Activated naive CD8-positive, alpha-beta T cell treated with anti-CD3 and anti-CD28 coated beads, Interleukin-2, amount 50 U/mL, for 24 hours (primary cell): ENCODE measurements around the gene COL5A1.
A peak's percentile ranks its signal among the peaks of the same experiment; 100 is the strongest.
"Not testable (repeated sequence)": the region's sequence is repeated elsewhere in the genome, so short reads cannot be mapped to it uniquely, and the experiment has no call there.

Source experiments
- ATAC-seq: fragments of 150-1000 bp; cut with Tn5 transposase; one replicate; pipeline ENCODE4 v1.10.0; 2021
- DNase-seq: peaks from one replicate; pipeline ENCODE4 v3.0.0; 2021
- H3K27ac Mint-ChIP-seq: one replicate; pipeline ENCODE4 v1.8.0; 2021; ENCODE audit warnings: mild to moderate bottlenecking, mixed read lengths
- H3K27me3 Mint-ChIP-seq: one replicate; pipeline ENCODE4 v1.8.0; 2021; ENCODE audit warnings: mixed read lengths
- H3K36me3 Mint-ChIP-seq: one replicate; pipeline ENCODE4 v1.8.0; 2021; ENCODE audit warnings: low read depth, mixed read lengths
- H3K4me1 Mint-ChIP-seq: one replicate; pipeline ENCODE4 v1.8.0; 2021; ENCODE audit warnings: mixed read lengths
- H3K4me3 Mint-ChIP-seq: one replicate; pipeline ENCODE4 v1.8.0; 2021; ENCODE audit warnings: mild to moderate bottlenecking, moderate library complexity, mixed read lengths
- H3K9me3 Mint-ChIP-seq: one replicate; pipeline ENCODE4 v1.8.0; 2021; ENCODE audit warnings: mixed read lengths

Gene COL5A1

DNA sequence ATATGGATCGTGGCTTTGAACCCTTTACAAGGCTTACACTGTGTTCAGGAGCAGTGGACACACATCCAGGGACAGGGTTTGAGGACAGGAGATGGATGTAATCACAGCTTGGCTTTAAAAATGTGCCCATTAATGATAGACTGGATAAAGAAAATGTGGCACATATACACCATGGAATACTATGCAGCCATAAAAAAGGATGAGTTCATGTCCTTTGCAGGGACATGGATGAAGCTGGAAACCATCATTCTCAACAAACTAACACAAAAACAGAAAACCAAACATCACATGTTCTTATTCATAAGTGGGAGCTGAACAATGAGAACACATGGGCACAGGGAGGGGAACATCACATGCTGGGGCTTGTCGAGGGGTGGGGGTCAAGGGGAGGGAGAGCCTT is 215.8 kb downstream of the COL5A1 start:
- not testable (repeated sequence) for ATAC-seq, DNase-seq, H3K36me3 Mint-ChIP-seq, H3K4me3 Mint-ChIP-seq, H3K9me3 Mint-ChIP-seq
- Mint-ChIP-seq H3K27me3 (peaks cover 18% of the 10 kb centered on the region), H3K27ac (peak overlapping the region; percentile 61), H3K4me1 (peaks cover 12% of the 10 kb centered on the region)

DNA sequence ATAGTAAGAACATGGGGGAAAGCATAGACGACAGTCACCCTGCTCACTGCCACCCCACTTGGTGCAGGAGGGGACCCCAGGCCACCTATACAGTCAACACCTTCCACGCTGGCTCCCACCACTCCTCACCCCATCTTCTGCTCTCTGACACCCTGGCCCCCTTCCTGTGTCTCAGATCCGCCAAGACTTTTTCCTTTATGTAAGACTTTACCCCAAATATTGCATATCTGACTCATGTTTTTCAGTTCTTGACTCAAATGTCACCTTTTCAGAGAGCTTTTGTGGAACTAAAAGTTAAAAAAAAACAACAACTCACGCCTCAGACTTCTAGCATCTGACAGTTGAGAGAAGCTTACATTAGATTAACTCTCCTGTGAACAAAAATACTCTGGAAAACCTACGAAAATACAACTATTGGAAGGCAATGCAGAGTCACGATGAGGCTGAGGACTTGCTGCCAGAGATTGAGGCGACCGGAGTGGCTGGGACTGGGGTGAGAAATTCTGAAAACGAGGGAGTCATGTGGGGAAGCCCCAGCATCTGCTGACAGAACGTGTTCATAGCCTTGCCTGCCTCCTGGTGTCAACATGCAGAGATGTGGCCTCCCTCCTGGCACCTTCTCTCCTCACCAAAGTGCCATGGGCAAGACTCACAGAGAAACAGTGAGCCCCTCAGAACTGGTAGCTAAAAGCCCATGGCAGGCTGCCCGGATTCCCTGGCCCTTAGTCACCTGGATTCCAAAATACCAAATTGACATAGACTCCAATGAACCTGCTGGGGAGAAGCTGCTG is 216.6 kb downstream of the COL5A1 start:
- Mint-ChIP-seq H3K36me3 (no peaks in the 10 kb centered on the region), H3K4me1 (peaks cover 12% of the 10 kb centered on the region), H3K4me3 (peak overlapping the region; percentile 60), H3K27me3 (peaks cover 18% of the 10 kb centered on the region), H3K27ac (peak overlapping the region; percentile 92), H3K9me3 (peaks cover 4% of the 10 kb centered on the region)
- DNase-seq (peak; percentile 29), ATAC-seq (peak; percentile 89)

DNA sequence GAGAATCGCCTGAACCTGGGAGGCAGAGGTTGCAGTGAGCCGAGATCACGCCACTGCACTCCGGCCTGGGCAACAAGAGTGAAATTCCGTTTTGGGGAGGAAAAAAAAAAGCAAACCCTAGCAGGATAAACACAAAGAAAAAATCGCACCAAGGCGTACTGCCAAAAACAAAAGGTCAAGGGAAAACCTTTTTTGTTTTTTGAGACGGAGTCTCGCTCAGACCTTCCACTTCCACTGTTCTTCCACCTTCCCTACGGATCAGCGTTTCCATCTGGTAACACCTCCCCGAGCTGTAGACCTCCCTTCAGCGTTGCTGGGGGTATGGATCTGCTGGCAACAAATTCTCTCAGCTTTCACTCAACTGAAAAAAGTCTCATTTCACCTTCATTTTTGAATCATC is 218.9 kb downstream of the COL5A1 start:
- DNase-seq, result no peak
- Mint-ChIP-seq H3K4me1 (peaks cover 12% of the 10 kb centered on the region), H3K27me3 (peaks cover 14% of the 10 kb centered on the region), H3K9me3 (peaks cover 4% of the 10 kb centered on the region), H3K4me3 (no peak overlapping the region), H3K36me3 (no peaks in the 10 kb centered on the region), H3K27ac (no peak overlapping the region)
- ATAC-seq, result no peak

DNA sequence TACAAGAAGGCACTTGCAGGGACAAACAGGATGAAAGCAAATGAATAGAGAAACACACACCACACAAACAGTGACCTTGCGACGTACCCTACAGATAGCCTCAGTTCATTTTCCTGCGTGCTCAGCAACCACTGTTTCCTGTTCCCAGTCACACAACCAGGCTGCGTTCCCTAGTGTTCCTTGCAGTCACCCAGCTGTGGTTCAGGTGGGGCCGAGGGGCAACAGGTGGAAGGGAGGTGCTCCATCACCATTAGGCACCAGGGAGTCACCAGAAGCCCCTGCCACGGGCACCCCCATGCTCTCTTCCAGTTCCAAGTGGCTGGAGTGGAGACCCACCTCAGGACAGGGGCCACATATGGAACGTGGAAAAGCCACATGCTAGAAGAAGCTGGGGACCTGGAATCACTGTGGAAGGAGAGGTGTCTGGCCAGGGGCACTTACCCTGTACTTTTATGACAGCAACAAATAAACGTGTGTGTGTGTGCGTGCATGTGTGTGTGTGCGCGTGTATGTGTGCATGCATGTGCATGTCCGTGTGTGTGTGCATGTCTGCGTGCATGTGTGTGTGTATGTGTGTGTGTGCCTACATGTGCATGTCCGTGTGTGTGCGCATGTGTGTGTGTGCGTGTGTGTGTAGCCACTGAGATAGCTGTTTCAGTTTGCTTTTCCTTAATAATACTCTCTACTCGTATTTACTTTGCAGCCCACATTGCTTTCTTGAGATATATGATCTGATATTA is 220.2 kb downstream of the COL5A1 start:
- H3K9me3 Mint-ChIP-seq, result peaks cover 4% of the 10 kb centered on the region
- peaks cover 12% of the 10 kb centered on the region for H3K4me1 Mint-ChIP-seq
- peaks cover 9% of the 10 kb centered on the region for H3K27me3 Mint-ChIP-seq
- no peak overlapping the region for H3K4me3 Mint-ChIP-seq
- H3K27ac Mint-ChIP-seq, result no peak overlapping the region
- H3K36me3 Mint-ChIP-seq, result no peaks in the 10 kb centered on the region
- ATAC-seq (no peak), DNase-seq (no peak)

DNA sequence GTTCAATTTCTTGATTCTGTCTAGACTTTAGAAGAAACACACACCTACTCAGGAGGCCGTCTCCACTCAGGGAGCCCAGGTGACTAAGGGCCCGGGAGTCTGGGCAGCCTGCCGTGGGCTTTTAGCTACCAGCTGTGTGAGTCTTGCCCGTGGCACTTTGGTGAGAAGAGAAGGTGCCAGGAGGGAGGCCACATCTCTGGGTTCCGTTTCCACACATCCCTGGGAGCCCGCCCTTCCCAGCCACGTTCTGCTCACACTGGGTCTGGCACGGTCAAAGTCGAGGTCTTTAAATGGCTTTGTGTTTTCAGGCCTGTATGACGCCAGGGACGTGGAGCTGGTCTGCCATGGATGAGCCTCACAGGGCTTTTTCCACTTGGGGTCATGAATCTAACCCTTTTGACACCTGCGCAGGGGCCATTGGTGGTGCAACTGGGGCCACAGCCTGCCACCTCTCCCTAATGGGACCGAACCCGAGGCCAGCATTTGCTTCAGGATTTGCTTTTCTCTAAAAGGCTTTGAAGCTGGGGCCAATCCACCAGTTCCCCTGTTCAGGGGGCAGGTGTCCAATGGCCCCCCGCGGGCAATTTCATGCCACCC is 221.8 kb downstream of the COL5A1 start:
- ATAC-seq, result no peak
- no peaks in the 10 kb centered on the region for H3K9me3 Mint-ChIP-seq
- no peak for DNase-seq
- peaks cover 4% of the 10 kb centered on the region for H3K4me1 Mint-ChIP-seq
- no peaks in the 10 kb centered on the region for H3K36me3 Mint-ChIP-seq
- no peak overlapping the region for H3K4me3 Mint-ChIP-seq
- no peak overlapping the region for H3K27ac Mint-ChIP-seq
- H3K27me3 Mint-ChIP-seq, result peaks cover 1% of the 10 kb centered on the region

DNA sequence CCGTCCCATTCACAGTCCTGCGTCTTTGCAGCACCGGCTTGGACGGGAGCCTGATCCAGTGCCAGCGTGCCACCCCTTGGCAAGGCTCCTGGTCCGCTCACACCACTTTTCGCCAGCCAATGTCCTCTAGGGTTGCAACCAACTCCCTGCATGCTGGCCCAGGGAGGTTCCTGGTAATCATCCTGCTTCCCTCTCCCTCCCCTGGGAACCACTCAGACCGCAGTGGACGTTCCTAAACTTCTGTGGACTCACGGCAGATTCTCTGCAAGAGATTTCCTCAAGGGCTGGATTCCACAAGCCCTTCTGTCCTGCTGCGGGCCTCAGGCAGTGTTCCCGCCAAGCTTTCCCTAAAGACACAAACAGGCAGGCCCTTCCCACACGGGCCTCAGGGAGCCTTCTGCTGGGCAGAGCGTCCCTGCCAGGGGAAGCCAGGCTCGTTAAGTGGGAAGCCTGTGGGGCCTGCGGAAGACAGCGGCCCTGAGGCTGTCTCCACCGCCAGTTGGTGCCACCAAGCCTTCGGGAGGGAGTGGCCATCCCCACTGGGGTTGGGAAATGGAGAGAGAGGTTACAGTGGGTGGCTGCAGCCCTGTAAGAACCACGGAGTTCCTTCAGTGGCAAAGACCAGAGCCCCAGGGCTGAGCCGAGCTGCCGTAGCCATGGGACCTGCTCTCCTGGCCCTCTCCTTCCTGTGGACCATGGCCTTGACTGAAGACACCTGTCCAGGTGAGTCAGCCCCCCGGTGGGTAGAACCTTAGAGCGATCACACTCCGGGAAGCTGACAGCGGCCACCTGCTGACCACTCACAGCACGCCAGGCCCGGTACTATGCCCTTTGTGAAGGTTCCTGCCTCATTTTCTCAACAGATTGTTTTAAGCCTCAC is 222.6 kb downstream of the COL5A1 start:
- DNase-seq (no peak), ATAC-seq (no peak)
- no peaks in the 10 kb centered on the region for H3K9me3 Mint-ChIP-seq
- H3K27ac Mint-ChIP-seq, result no peak overlapping the region
- peaks cover 1% of the 10 kb centered on the region for H3K27me3 Mint-ChIP-seq
- H3K36me3 Mint-ChIP-seq, result no peaks in the 10 kb centered on the region
- no peaks in the 10 kb centered on the region for H3K4me1 Mint-ChIP-seq
- H3K4me3 Mint-ChIP-seq, result no peak overlapping the region

DNA sequence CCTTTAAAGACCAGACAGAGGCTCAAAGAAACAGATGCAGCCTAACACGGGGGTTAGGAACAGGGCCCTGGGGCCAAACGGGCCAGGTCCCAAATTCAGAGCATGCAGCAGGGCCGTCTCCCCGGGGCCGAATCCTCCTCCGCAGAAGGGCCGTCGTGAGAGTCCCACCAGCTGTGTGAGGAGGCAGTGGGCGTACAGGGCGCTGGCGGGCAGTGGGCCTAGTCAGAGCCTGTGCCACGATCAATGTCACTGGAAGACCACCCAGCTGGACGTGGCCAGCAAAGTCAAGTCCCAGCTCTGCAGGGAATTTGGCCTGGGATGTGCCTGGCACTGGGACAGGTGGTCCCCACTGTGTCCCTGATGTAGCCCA is 223.2 kb downstream of the COL5A1 start:
- Mint-ChIP-seq H3K36me3 (no peaks in the 10 kb centered on the region), H3K4me3 (no peak overlapping the region), H3K27ac (no peak overlapping the region), H3K9me3 (no peaks in the 10 kb centered on the region), H3K4me1 (no peaks in the 10 kb centered on the region), H3K27me3 (peaks cover 1% of the 10 kb centered on the region)
- DNase-seq (no peak), ATAC-seq (no peak)

DNA sequence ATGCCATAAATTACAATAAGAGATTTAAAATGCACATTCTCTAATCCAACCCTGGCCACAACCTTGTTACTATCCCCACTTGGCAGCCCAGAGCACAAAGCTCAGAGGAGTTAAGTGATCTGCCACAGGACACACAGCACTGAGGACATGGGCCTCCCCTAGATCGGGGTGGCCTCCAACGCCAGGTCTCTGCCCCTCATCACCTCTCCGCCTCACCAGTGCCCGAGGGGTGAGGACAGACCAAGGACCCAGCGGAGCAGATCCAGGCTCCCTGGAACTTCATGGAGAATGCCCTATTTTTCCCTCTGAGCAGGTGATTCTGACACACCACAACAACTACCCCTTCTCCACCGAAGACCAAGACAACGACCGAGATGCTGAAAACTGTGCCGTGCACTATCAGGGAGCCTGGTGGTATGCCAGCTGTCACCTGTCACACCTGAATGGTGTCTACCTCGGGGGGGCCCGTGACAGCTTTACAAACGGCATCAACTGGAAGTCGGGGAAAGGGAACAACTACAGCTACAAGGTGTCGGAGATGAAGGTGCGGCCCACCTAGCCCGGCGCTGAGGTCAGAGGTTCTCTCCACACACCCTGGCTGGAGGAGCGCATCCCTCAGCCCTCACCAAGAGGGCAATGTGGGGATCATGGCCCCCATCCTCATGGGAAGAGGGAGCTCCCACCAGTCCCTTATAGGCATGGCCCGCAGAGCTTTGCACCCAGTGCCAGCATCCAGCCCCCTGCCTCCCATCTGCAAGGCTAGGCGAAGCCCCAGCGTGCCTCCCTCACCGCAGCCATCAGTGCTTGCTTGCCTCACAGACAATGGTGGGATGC is 226.5 kb downstream of the COL5A1 start:
- no peaks in the 10 kb centered on the region for H3K9me3 Mint-ChIP-seq
- DNase-seq, result no peak
- no peak for ATAC-seq
- H3K36me3 Mint-ChIP-seq, result no peaks in the 10 kb centered on the region
- peaks cover 2% of the 10 kb centered on the region for H3K27me3 Mint-ChIP-seq
- H3K4me3 Mint-ChIP-seq, result no peak overlapping the region
- no peaks in the 10 kb centered on the region for H3K4me1 Mint-ChIP-seq
- no peak overlapping the region for H3K27ac Mint-ChIP-seq

DNA sequence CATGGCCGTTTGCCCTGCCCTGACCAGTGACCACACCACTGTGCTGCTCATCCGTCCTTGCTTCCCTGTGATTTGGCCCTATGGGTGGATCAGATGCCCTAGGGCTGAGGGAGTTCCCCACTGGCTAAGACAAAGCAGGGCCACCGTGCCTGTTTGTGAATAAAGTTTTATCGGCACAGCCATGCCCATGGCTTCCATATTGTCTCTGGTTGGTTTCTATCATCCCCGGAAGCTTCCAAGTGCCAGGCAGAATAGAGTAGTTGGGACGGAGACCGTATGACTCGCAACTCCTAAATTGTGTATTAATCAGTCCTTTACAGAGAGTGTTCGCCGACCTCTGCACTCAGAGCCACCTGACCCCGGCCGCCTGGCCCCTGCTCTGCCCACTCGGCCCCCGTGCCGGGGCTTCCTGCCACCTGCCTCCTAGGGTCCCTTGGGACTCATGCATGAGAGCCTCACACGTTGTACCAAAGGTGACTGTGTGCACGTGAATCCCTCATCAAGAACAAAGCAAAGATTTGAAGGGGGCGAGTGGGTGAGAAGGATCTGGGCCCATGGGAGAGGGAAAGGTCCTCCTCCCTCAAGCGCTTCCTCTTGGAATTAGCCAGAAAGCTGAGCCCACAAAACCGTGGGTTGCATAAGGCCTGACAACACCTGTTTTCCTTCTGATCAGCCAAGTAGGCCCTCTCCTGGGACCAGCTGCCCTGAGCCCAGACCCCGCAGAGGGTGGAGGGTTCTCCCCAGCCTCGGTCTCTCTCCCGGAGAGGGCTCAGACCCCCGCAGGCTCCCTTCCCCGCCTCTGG is 227.3 kb downstream of the COL5A1 start:
- H3K27ac Mint-ChIP-seq, result no peak overlapping the region
- DNase-seq (no peak), ATAC-seq (no peak)
- H3K4me1 Mint-ChIP-seq, result no peaks in the 10 kb centered on the region
- peaks cover 2% of the 10 kb centered on the region for H3K27me3 Mint-ChIP-seq
- no peak overlapping the region for H3K4me3 Mint-ChIP-seq
- H3K9me3 Mint-ChIP-seq, result no peaks in the 10 kb centered on the region
- H3K36me3 Mint-ChIP-seq, result no peaks in the 10 kb centered on the region

DNA sequence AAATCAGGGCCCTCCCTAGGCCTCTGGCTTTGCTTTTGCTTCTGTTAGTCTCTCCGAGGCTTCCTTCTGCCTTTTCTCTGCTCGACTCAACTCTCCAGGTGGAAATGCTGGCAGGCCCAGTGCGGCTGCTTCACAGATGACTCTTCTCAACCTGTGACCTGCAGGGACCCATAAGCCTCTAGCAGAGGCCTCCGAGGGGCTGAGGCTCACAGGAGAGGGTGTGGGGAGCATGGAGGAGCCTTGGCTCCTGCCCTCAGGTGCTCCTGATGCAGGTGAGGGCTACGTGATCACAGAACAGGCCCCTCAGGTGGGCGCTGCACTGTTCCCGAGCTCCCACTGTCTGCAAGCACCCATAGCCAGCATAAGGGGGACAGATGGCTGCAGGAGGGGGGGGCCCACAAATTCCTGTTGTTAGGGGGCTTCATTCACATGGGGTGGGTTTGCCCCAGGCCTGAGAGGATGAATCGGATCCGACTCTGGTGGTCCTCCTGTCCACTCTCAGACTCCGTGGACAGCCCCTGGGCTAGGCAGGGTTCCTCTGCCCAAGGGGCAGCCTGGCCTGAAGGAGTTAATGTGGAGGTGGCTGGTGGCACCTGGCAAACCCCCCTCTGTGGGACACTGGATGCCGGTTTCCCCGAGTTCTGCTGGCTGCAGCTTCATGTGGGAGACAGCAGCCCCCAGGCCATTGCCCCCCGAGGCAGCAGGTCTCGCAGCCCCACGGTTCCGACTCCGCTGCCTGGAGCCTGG is 228.1 kb downstream of the COL5A1 start:
- Mint-ChIP-seq H3K4me1 (no peaks in the 10 kb centered on the region), H3K9me3 (no peaks in the 10 kb centered on the region), H3K36me3 (no peaks in the 10 kb centered on the region), H3K27ac (no peak overlapping the region), H3K4me3 (no peak overlapping the region), H3K27me3 (peaks cover 4% of the 10 kb centered on the region)
- no peak for ATAC-seq
- no peak for DNase-seq

DNA sequence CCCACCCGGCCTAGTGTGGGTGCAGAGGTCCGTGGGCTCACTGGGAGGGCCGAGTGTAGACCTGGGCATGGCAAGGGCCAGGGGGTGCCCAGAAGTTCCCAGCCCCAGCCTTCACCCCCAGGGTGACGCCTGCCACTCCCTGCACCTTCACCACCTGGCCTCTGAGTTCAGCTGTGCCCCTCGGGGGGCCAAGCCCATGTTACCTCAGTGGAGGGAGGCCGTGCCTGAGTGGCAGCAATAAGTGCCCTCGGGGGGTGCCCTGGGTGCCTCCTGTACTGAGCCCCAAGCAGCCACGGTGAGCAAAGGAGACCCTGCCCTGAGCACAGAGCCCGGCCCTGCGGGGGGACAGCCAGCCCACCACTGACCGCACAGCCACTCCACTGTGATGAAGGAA is 228.7 kb downstream of the COL5A1 start:
- no peaks in the 10 kb centered on the region for H3K9me3 Mint-ChIP-seq
- no peaks in the 10 kb centered on the region for H3K36me3 Mint-ChIP-seq
- H3K27me3 Mint-ChIP-seq, result peaks cover 4% of the 10 kb centered on the region
- H3K27ac Mint-ChIP-seq, result no peak overlapping the region
- no peak overlapping the region for H3K4me3 Mint-ChIP-seq
- ATAC-seq, result no peak
- no peak for DNase-seq
- no peaks in the 10 kb centered on the region for H3K4me1 Mint-ChIP-seq

DNA sequence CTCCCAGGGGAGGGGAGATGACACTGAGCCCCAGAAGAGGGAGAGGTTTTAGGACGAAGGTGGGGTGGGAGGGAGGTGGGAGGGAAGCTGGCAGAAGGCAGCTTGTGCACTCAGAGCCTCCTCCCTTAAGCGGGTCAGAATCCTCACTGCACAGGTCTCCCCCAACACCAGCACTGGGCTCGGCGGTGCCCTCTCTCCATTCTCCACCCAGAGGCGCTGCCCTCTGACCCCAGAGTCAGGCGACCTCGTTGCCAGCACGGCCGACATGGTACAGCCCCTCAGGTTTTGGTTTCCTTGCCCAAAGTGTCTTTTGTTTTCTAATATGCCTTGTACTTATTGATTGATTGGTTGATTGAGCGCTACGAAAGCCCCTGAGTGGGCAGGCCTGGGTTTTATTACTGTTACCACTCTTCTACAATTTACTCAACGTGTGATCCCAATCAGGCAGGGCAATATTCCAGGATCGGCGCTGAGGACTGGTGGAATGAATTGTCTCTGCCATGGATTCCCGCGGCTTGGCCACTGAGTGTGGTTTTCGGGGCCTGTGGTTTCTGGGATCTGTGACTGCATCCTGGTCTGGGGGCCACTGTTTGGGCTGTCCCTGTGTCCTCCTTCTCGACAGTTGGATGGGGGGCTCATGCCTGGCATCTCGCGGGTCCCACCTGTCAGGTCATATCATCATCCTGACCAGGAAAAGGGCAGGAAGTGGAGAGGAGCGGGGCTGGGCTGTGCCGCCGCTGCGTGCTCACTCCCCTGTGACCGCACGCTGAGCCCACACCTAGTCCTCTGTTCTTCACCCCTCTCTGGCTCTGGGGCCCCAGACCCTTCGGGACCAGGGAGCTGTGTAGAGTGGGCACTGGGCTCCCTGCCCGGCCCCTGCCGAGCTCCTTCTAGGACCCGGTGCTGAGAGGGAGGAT is 229.4 kb downstream of the COL5A1 start:
- Mint-ChIP-seq H3K4me1 (no peaks in the 10 kb centered on the region), H3K9me3 (no peaks in the 10 kb centered on the region), H3K27me3 (peaks cover 4% of the 10 kb centered on the region), H3K36me3 (no peaks in the 10 kb centered on the region), H3K4me3 (no peak overlapping the region), H3K27ac (no peak overlapping the region)
- ATAC-seq (no peak), DNase-seq (no peak)
